B cell (primary cell): ENCODE data around the gene TMPRSS7. TPM values are rescaled to one million over a fixed set of nuclear protein-coding genes. Genes with fewer than 3 reads are reported as not detected.

Experiments used
- ATAC-seq: fragments of 200-7000 bp; cut with Tn5 transposase; one replicate; pipeline ENCODE4 v1.10.0; 2021; ENCODE audit warnings: low read depth, mild to moderate bottlenecking, moderate number of reproducible peaks, moderate library complexity
- CTCF ChIA-PET: fragments of 350-600 bp; sonication (Branson Sonifier 250); formaldehyde crosslinking; loops from one replicate; lab custom pipeline; 2021; ENCODE audit warnings: antibody characterized with exemption, inconsistent platforms; lab: Charles Lee
- POLR2A ChIA-PET: fragments of 350-600 bp; sonication (Branson Sonifier 250); formaldehyde crosslinking; loops from one replicate; lab custom pipeline; 2021; ENCODE audit warnings: antibody characterized with exemption; lab: Charles Lee
- DNase-seq: peaks from one replicate; pipeline ENCODE4 v3.0.0; 2013
- H2AFZ ChIP-seq: 2 replicates; pipeline ENCODE4 v1.6.1; 2012; ENCODE audit warnings: mild to moderate bottlenecking, low read depth, low read length; ENCODE audit not compliant: insufficient read depth, poor library complexity, severe bottlenecking
- H3K27ac ChIP-seq, 2 donors: 1 replicate in 1 of 2; 2 replicates in 1 of 2; pipeline ENCODE4 v1.5.1; 2012 to 2013; ENCODE audit warnings: low read length in 2 of 2, mild to moderate bottlenecking in 2 of 2, moderate library complexity in 1 of 2
- H3K27me3 ChIP-seq, 4 experiments: fragments of 200-600 bp in 1 of 4; sonication (generic) in 1 of 4; replicated peaks in 1 of 4; 1 replicate in 2 of 4; 2 replicates in 2 of 4; pipeline versions ENCODE4 v1.6.1 to v1.7.0; 2013 to 2016; ENCODE audit warnings: low read length in 3 of 4, mild to moderate bottlenecking in 2 of 4, mixed read lengths in 1 of 4, moderate library complexity in 1 of 4; ENCODE audit not compliant: insufficient read depth in 4 of 4, control insufficient read depth in 3 of 4; ENCODE audit errors: control extremely low read depth in 1 of 4
- H3K36me3 ChIP-seq, 2 experiments: replicated peaks in 1 of 2; 1 replicate in 1 of 2; 2 replicates in 1 of 2; pipeline versions ENCODE4 v1.6.1 to v1.7.1; 2013; ENCODE audit warnings: low read length in 1 of 2; ENCODE audit not compliant: insufficient read depth in 2 of 2, control insufficient read depth in 1 of 2; ENCODE audit errors: control extremely low read depth in 1 of 2, extremely low read depth in 1 of 2
- H3K4me1 ChIP-seq, 2 donors: fragments of 200-600 bp in 1 of 2; sonication (generic) in 1 of 2; 1 replicate in 1 of 2; 2 replicates in 1 of 2; pipeline versions ENCODE4 v1.5.1 to v1.6.1; 2013 to 2017; ENCODE audit warnings: low read length in 2 of 2; ENCODE audit not compliant: control insufficient read depth in 2 of 2, insufficient read depth in 2 of 2
- H3K4me2 ChIP-seq: replicated peaks from 2 replicates; pipeline ENCODE3; 2012; ENCODE audit warnings: mild to moderate bottlenecking, low read depth, low read length; ENCODE audit not compliant: poor library complexity, severe bottlenecking
- H3K4me3 ChIP-seq, 5 experiments: fragments of 200-600 bp in 1 of 5; sonication (generic) in 1 of 5; 1 replicate in 3 of 5; 2 replicates in 2 of 5; pipeline versions ENCODE4 v1.5.1 to v1.7.0; 2011 to 2016; ENCODE audit warnings: low read length in 4 of 5, mild to moderate bottlenecking in 4 of 5, low read depth in 2 of 5, control low read depth in 1 of 5, moderate library complexity in 1 of 5; ENCODE audit not compliant: insufficient read depth in 1 of 5; ENCODE audit errors: control extremely low read depth in 1 of 5, extremely low read depth in 1 of 5
- H3K79me2 ChIP-seq: fragments of 200-600 bp; sonication (generic); one replicate; pipeline ENCODE4 v1.6.0; 2016; ENCODE audit warnings: low read length; ENCODE audit not compliant: control insufficient read depth, insufficient read depth
- H3K9ac ChIP-seq: fragments of 200-600 bp; sonication (generic); 2 replicates; pipeline ENCODE4 v1.6.1; 2017; ENCODE audit warnings: mild to moderate bottlenecking, low read length, moderate library complexity
- H3K9me3 ChIP-seq, 3 donors: one replicate each; pipeline versions ENCODE4 v1.6.1 to v1.7.1; 2013; ENCODE audit warnings: low read length in 2 of 3; ENCODE audit not compliant: control insufficient read depth in 2 of 3, insufficient read depth in 1 of 3; ENCODE audit errors: control extremely low read depth in 1 of 3
- H4K20me1 ChIP-seq: 2 replicates; pipeline ENCODE4 v1.6.0; 2012; ENCODE audit warnings: mild to moderate bottlenecking, low read length; ENCODE audit not compliant: insufficient read depth, control insufficient read depth, poor library complexity, severe bottlenecking
- H3K27ac Mint-ChIP-seq: one replicate; pipeline ENCODE4 v1.8.0; 2021; ENCODE audit warnings: mixed read lengths
- H3K27me3 Mint-ChIP-seq: one replicate; pipeline ENCODE4 v1.8.0; 2021; ENCODE audit warnings: mixed read lengths
- H3K4me1 Mint-ChIP-seq: one replicate; pipeline ENCODE4 v1.8.0; 2021; ENCODE audit warnings: mixed read lengths
- H3K4me3 Mint-ChIP-seq: one replicate; pipeline ENCODE4 v1.8.0; 2021; ENCODE audit warnings: mixed read lengths
- H3K9me3 Mint-ChIP-seq: one replicate; pipeline ENCODE4 v1.8.0; 2022; ENCODE audit warnings: mixed read lengths; ENCODE audit not compliant: insufficient read depth
- CTCF ChIP-seq: fragments of 200-600 bp; IDR thresholded peaks from one replicate; pipeline ENCODE4 v1.8.0; 2022; ENCODE audit warnings: antibody characterized with exemption, mild to moderate bottlenecking
- EZH2 ChIP-seq: IDR thresholded peaks from 2 replicates; pipeline ENCODE4 v1.6.1; 2012; ENCODE audit warnings: borderline replicate concordance, low read depth, mild to moderate bottlenecking, moderate library complexity, low read length; ENCODE audit not compliant: insufficient read depth, poor library complexity, severe bottlenecking
- WGBS: methylation state at CpG from one replicate; pipeline ENCODE4 v1.1.5; 2013; ENCODE audit warnings: missing lambda C conversion rate; ENCODE audit not compliant: insufficient coverage; 5-methylcytosine and 5-hydroxymethylcytosine counted together
- intact Hi-C: fragments of 100-400 bp; cut with micrococcal nuclease; formaldehyde crosslinking; loops from one replicate; pipeline ENCODE4 v1.10.0; 2022
- polyA plus RNA-seq: library from polyadenylated mRNA; depleted of rRNA; stranded (reverse); fragments of >200 nt; gene quantifications from 2 replicates; pipeline ENCODE4 v1.2.3, GENCODE V29; 2012
- total RNA-seq, 2 donors: library from RNA; stranded (reverse); fragments of 120-200 nt in 1 of 2; gene quantifications; 1 replicate in 1 of 2; 2 replicates in 1 of 2; pipeline versions ENCODE4 v1.2.3 to v1.2.4, GENCODE V29; 2013 to 2022

Gene TMPRSS7
- total and polyA plus RNA-seq, 2 donors (not counting 1 experiment from before 2014, with no cell fraction given): not detected

GRCh38 chr3:112117415-112117814 lies 82.9 kb downstream of the TMPRSS7 start:
- ATAC-seq (no peak), DNase-seq (no peak)
- Histone ChIP-seq H4K20me1 (no peaks in the 10 kb centered on the region), H3K27ac (peak overlapping the region; percentile 46 to 69), H3K4me3 (no peak overlapping the region), H2AFZ (no peak overlapping the region), H3K79me2 (no peaks in the 10 kb centered on the region), H3K36me3 (no peaks in the 10 kb centered on the region), H3K9me3 (no peaks in the 10 kb centered on the region), H3K27me3 (no peaks in the 10 kb centered on the region), H3K4me1 (peaks cover 89 to 94% of the 10 kb centered on the region in 2 donors), H3K4me2 (peak overlapping the region; percentile 56), H3K9ac (no peak overlapping the region)
- Mint-ChIP-seq H3K9me3 (no peaks in the 10 kb centered on the region), H3K27me3 (no peaks in the 10 kb centered on the region), H3K4me1 (peaks cover 86% of the 10 kb centered on the region), H3K27ac (peak overlapping the region; percentile 78), H3K4me3 (peak overlapping the region; percentile 69)
- intact Hi-C loops: no loop called here
- 83% methylated on average over 1 of the region's 1 CpG for WGBS
- no peak for TF ChIP-seq EZH2
- TF ChIP-seq CTCF: no peak
- CTCF ChIA-PET: interaction anchor here (1.2 to 3.9 kb wide), 5 partner anchors 10 to 402 kb away, joined by 3 to 36 read pairs (median 4); partner anchors contain the start of genes GCSAM and SLC9C1
- POLR2A ChIA-PET: interaction anchor here (1.0 to 1.2 kb wide), 2 partner anchors 10 to 214 kb away, joined by 4 to 7 read pairs; no protein-coding TSS in a partner anchor

DNA sequence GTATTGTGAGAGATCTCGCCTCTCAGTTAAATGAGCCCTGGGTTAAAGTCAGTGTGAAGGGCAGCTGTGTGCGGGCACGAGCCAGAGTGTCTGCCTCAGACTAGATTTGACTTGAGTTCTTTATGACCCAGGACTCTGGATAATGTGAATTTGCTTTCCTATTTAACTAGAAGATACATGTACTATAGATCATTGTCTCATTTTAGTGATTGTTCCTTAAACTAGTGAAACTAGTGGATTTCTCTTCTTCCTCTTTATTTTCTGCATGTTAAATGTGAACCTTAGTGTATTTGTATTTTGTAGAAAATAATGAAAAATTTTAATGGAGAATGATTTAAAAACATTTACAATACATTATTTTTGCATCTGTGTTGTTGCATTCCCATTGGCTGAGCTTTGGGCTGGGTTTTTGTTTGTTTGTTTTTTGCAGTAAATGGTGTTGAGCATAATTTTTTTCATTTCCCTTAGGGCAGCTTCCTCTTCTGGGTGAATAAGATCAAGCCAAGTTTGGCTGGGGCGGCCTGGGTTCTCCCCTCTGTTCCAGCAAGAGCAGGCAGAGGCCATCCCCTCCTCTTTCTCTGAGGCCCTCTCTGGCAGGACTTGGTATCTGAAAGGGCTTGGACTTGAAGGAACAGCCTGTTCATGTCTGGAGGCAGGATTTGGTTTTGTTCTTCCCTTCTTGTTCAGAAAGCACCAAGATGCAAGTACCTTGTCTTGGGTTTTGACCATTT lies 83.5 kb downstream of the TMPRSS7 start:
- Histone ChIP-seq H3K4me2 (peak overlapping the region; percentile 56), H3K9ac (no peak overlapping the region), H3K4me1 (peaks cover 94 to 95% of the 10 kb centered on the region in 2 donors), H3K4me3 (peak overlapping the region in 1 of 5 experiments; percentile 18), H3K27ac (peak overlapping the region; percentile 67 to 78), H3K79me2 (no peaks in the 10 kb centered on the region), H2AFZ (no peak overlapping the region), H3K9me3 (no peaks in the 10 kb centered on the region), H3K27me3 (no peaks in the 10 kb centered on the region), H3K36me3 (peaks cover 0 to 2% of the 10 kb centered on the region in 2 experiments), H4K20me1 (no peaks in the 10 kb centered on the region)
- POLR2A ChIA-PET: interaction anchor here (0.7 to 1.2 kb wide), 3 partner anchors 10 to 341 kb away, joined by 3 to 7 read pairs (median 4); no protein-coding TSS in a partner anchor
- peak overlapping the region; percentile 86 for H3K27ac Mint-ChIP-seq
- CTCF ChIA-PET: interaction anchor here (1.2 to 3.9 kb wide), 4 partner anchors 15 to 402 kb away, joined by 3 to 36 read pairs (median 6); partner anchors contain the start of genes GCSAM and SLC9C1
- intact Hi-C loops: loop anchor here (1.0 kb wide), 2 partner anchors 11 to 15 kb away; partner anchors contain the start of gene GCSAM
- TF ChIP-seq CTCF: peak; percentile 40
- TF ChIP-seq EZH2: no peak
- no peaks in the 10 kb centered on the region for H3K9me3 Mint-ChIP-seq
- no peaks in the 10 kb centered on the region for H3K27me3 Mint-ChIP-seq
- ATAC-seq (peak; percentile 62), DNase-seq (peak; percentile 82)
- peaks cover 89% of the 10 kb centered on the region for H3K4me1 Mint-ChIP-seq
- peak overlapping the region; percentile 79 for H3K4me3 Mint-ChIP-seq
- WGBS: 33% methylated on average over 2 of the region's 4 CpGs
